Measurements from ENCODE around the gene ORM1.

Gene ORM1

DNA sequence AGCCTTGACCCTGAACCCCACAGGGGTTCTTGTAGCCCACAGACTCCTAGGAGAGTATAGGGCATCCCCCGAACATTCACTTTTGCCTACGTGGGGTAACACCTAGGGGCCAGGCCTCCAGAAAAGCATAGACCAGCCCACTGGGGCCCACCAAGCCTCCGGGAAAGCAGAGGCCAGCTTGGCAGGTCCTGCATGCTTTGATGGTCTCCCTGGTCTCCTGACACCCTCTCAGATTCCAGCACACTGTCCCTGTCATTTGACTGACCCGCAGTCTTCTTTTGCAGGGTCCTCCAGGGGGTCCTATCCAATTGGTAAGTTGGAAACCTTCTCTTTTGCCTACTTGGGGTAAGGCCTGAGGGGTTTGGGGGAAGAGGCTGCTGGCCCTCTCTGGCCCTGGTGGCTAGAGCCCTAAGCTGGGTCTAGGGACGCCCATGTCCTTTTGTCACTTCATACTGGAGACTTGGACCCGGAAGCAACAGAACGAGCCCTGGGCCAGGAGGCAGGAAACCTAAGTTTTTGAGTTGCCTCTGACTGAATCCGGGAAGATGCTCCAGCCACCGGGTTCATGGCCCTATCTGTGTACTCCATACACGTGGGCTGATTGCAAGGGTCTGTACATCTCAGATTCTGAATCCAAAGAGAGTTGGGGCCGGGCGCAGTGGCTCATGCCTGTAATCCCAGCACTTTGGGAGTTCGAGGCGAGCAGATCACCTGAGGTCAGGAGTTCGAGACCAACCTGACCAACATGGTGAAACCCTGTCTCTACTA, 20.9 kb upstream of the ORM1 start:
- H3K4me3 ChIP-seq (ENCODE audit: low read depth, low read length) = no peak overlapping the region
- TF ChIP-seq, protein P1, sequence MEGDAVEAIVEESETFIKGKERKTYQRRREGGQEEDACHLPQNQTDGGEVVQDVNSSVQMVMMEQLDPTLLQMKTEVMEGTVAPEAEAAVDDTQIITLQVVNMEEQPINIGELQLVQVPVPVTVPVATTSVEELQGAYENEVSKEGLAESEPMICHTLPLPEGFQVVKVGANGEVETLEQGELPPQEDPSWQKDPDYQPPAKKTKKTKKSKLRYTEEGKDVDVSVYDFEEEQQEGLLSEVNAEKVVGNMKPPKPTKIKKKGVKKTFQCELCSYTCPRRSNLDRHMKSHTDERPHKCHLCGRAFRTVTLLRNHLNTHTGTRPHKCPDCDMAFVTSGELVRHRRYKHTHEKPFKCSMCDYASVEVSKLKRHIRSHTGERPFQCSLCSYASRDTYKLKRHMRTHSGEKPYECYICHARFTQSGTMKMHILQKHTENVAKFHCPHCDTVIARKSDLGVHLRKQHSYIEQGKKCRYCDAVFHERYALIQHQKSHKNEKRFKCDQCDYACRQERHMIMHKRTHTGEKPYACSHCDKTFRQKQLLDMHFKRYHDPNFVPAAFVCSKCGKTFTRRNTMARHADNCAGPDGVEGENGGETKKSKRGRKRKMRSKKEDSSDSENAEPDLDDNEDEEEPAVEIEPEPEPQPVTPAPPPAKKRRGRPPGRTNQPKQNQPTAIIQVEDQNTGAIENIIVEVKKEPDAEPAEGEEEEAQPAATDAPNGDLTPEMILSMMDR (IDR thresholded peaks at IDR 0.05; ENCODE audit: borderline replicate concordance, insufficient read depth, low read depth, low read length) = no peak

DNA sequence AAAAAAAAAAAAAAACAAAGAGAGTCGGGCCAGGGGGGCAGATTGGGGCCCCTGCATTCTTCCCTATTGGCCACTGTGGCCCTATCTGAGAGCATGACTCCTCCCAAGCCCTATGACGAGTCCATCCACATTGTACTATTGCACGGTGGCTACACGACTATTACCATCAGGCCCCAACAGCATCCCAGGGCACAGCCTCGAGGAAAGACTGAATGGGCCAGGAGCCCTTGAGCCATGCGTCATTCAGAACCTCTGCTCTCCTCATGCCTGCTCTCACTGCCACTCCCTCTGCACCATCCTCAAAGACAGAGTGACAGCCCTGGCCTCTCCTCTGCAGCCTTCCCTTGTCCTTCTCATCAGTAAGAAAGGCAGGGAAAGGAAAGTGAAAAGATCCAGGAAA, 20.2 kb upstream of the ORM1 start:
- no peak overlapping the region for H3K4me3 ChIP-seq (ENCODE audit: low read depth, low read length)
- TF ChIP-seq, protein P1 (IDR thresholded peaks at IDR 0.05; ENCODE audit: borderline replicate concordance, insufficient read depth, low read depth, low read length) = no peak

DNA sequence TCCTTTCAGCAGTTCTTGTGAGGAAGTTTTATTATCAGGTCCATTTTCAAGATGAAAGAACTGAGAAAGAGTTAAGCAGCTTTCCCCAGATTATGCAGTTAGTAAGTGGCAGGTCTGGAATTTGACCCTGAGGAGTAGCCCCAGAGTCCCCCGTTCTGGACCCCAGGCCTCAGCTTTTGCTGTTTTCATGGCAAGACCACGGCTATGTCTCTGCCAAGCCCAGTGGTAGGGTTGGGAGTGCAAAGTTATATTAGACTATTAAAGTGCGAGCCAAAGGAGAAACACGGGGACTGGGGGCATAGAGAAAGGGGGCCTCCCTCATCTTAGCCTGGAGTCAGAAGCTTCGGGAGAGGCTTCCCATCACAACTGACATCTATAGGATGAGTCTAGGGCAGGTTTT, 19.3 kb upstream of the ORM1 start:
- H3K4me3 ChIP-seq (ENCODE audit: low read depth, low read length) = no peak overlapping the region
- TF ChIP-seq, protein P1 (IDR thresholded peaks at IDR 0.05; ENCODE audit: borderline replicate concordance, insufficient read depth, low read depth, low read length) = no peak

DNA sequence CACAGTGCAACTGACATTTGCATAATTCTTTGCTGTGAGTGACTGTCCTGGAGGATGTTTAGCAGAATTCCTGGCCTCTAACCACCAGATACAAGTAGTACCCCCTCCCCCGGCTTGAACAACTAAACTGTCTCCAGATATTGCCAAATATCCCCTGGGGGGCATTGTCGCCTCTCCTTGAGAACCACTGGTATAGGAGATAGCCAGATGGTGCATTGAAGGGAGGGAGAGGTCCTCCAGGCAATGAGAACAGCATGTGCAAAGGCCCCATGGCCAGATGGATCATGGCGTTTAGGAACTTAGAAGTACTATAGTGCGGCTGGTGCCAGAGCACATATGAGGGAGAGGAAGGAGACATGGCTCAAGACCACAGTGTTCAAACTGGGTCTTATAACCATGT, 18.9 kb upstream of the ORM1 start:
- TF ChIP-seq, protein P1 (IDR thresholded peaks at IDR 0.05; ENCODE audit: borderline replicate concordance, insufficient read depth, low read depth, low read length) = no peak
- H3K4me3 ChIP-seq (ENCODE audit: low read depth, low read length) = no peak overlapping the region

DNA sequence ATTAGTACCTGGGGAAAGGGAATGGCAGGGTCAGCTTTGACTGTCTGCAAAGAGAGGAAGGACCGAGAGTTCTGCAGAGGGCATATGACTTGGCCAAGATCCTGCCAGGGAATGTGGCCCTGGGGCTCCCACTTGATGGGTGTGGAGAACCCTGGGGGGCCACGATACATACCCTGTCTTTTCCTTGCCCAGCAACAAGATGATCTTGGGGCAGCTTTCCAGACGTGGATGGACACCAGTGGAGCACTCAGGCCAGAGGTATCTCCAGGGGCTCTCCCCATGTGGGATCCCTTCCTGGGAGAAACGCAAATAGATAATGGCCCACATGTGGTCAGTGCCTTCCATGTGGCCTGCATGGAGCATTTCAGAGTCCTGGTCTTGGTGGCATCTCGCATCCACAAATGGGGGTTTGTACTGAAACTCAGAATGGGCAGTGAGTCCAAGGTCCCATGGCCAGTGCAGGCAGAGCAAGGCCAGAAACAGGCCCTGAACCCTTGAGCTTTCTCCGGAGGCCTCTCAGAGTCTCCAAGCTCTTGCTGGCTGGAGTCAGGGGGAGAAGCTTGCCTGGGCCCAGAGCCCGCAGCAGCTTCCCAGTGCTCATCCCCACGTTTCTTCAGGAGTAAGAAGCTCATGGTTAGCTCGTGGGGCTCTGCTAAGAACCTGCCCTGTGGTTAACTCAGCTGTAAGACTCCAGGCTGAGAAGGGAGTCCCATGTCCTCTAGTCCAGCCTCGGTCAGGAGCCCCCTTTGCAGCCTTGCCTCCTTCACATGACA, 18.3 kb upstream of the ORM1 start:
- no peak overlapping the region for H3K4me3 ChIP-seq (ENCODE audit: low read depth, low read length)
- TF ChIP-seq, protein P1 (IDR thresholded peaks at IDR 0.05; ENCODE audit: borderline replicate concordance, insufficient read depth, low read depth, low read length) = no peak

DNA sequence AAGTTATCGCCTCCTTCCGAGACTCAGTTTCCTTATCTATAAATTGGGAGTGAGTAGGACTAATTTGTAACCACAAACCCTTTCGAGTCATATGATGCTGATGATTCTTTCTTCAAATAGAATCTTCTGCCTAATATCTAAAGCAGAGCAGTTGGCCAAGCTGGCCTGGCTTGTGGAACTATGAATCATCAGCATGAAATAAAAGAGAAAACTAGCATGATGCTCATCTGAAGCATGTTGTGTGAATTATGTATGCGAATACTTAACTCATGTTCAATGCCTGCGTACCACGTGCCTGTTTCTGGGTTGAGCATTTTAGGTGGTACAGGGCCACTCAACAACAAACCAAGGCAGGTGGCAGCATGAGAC, 15.0 kb upstream of the ORM1 start:
- no peak overlapping the region for H3K4me3 ChIP-seq (ENCODE audit: low read depth, low read length)
- TF ChIP-seq, protein P1 (IDR thresholded peaks at IDR 0.05; ENCODE audit: borderline replicate concordance, insufficient read depth, low read depth, low read length) = no peak

Data from GM12875 (cell line).